Melanocyte of skin (primary cell): ENCODE measurements around the gene NPIPA8. TPM values are rescaled to one million over a fixed set of nuclear protein-coding genes. Genes with fewer than 3 reads are reported as not detected.

ENCODE experiments used
- small RNA-seq, 2 donors: library from RNA; depleted of rRNA; stranded (forward); fragments of <200 nt; gene quantifications; one replicate each; pipeline ENCODE3, GENCODE V24; 2012
- total RNA-seq, 2 donors: library from RNA; depleted of rRNA; stranded (reverse); fragments of >200 nt; gene quantifications; 2 replicates each; pipeline ENCODE4 v1.2.3, GENCODE V29; 2012

NPIPA8 gene
- total RNA-seq = under 1 TPM in 1 of 2 donors, not detected in 1; 0.33 TPM

DNA sequence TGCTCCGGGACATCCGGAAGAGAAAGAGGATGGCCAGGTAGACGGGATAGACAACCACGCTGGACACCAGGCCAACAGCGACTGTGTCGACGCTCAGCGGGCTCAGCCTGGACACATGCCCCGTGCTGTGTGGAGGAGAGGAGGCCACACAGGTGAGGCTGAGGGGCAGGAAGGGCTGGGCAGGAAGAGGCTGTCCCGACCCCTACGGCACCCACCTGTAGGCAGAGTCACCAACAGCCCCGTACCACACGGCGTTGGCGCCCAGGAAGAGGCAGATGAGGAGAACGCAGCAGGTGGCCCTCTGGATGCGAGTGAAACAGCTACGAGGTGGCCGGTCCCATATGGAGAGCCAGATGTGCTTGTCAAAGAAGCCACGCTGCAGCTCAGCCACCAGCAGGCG, at the start of gene NPIPA8:
Gene NPIPA8 (minus strand): TSS at position 101 of the 400 bp plus-strand sequence. CDS start 4,074 bp downstream, outside the sequence.

Small RNA genes lying within 50 kb of the gene (small RNA-seq; reads per million reads assigned to genes)
- gene AC126755.6 (0 reads per million in 2 donors), gene MIR6511A4 (0 reads per million in 2 donors), gene MIR6770-3 (0 reads per million in 2 donors)

Other genes starting within 250 kb of the NPIPA8 start
- gene NOMO2, start 225.4 kb upstream of the NPIPA8 start, total RNA-seq = 100 to 1,000 TPM in 1 of 2 donors, 10 to 100 TPM in 1; 69.9 to 102 TPM